ENCODE data around the gene KDM6B. TPM values are rescaled to one million over a fixed set of nuclear protein-coding genes. Genes with fewer than 3 reads are reported as not detected.
"Not testable (repeated sequence)": the region's sequence is repeated elsewhere in the genome, so short reads cannot be mapped to it uniquely, and the experiment has no call there.

Gene KDM6B
- total RNA-seq, 2 donors from 2014 or later: 21.0 to 29.0 TPM

- DNase-seq (ENCODE audit: low spot score): peak; percentile 86
- intact Hi-C loops (cut with DNase I): loop anchor here in 1 of 2 donors (10.0 kb wide), 1 partner anchor 114 kb away; no protein-coding TSS in a partner anchor
Measured at GRCh38 chr17:7858522-7858810, 24.4 kb downstream of the KDM6B start.

- no peak for DNase-seq (ENCODE audit: low spot score)
- intact Hi-C loops (cut with DNase I): loop anchor here in 1 of 2 donors (10.0 kb wide), 1 partner anchor 114 kb away; no protein-coding TSS in a partner anchor
Measured at GRCh38 chr17:7859028-7859427, 25.0 kb downstream of the KDM6B start.

- no peak for DNase-seq (ENCODE audit: low spot score)
- intact Hi-C loops (cut with DNase I): loop anchor here (5.0 kb wide), 2 partner anchors 41 to 124 kb away; no protein-coding TSS in a partner anchor
Measured at GRCh38 chr17:7862692-7863437, 28.8 kb downstream of the KDM6B start.

- DNase-seq (ENCODE audit: low spot score): not testable (repeated sequence)
- intact Hi-C loops (cut with DNase I): loop anchor here (5.0 kb wide), 2 partner anchors 42 to 123 kb away; no protein-coding TSS in a partner anchor
Measured at GRCh38 chr17:7864384-7864783, 30.4 kb downstream of the KDM6B start.

GRCh38 chr17:7864995-7865650, 31.1 kb downstream of the KDM6B start:
- no peak for DNase-seq (ENCODE audit: low spot score)
- intact Hi-C loops (cut with DNase I): loop anchor here (5.0 kb wide), 2 partner anchors 43 to 122 kb away; no protein-coding TSS in a partner anchor

- intact Hi-C loops (cut with DNase I): no loop called here
- no peak for DNase-seq (ENCODE audit: low spot score)
Measured at GRCh38 chr17:7867881-7868329, 33.9 kb downstream of the KDM6B start.

- intact Hi-C loops (cut with DNase I): no loop called here
- DNase-seq (ENCODE audit: low spot score): no peak
Measured at GRCh38 chr17:7873051-7873450, 39.0 kb downstream of the KDM6B start.

- intact Hi-C loops (cut with DNase I): no loop called here
- DNase-seq (ENCODE audit: low spot score): no peak
Measured at GRCh38 chr17:7875804-7876370, 41.9 kb downstream of the KDM6B start.

GRCh38 chr17:7878234-7878633, 44.2 kb downstream of the KDM6B start:
- intact Hi-C loops (cut with DNase I): no loop called here
- DNase-seq (ENCODE audit: low spot score): peak; percentile 14

GRCh38 chr17:7880076-7880868, 46.3 kb downstream of the KDM6B start:
- intact Hi-C loops (cut with DNase I): no loop called here

GRCh38 chr17:7881276-7882054, 47.4 kb downstream of the KDM6B start:
- intact Hi-C loops (cut with DNase I): no loop called here
- DNase-seq (ENCODE audit: low spot score): peak; percentile 48

More at GRCh38 chr17:7880076-7880868, 46.3 kb downstream of the KDM6B start:
- no peak for DNase-seq (ENCODE audit: low spot score)

GRCh38 chr17:7882068-7882467, 48.1 kb downstream of the KDM6B start:
- intact Hi-C loops (cut with DNase I): no loop called here
- DNase-seq (ENCODE audit: low spot score): peak; percentile 26

- intact Hi-C loops (cut with DNase I): no loop called here
Measured at GRCh38 chr17:7882629-7883028, 48.6 kb downstream of the KDM6B start.

More at GRCh38 chr17:7882629-7883028, 48.6 kb downstream of the KDM6B start:
- DNase-seq (ENCODE audit: low spot score): peak; percentile 22

Other genes with a start within 250 kb of the KDM6B start
- gene SOX15, start 244.1 kb upstream of the KDM6B start, total RNA-seq: 1 to 10 TPM; 2.1 to 2.5 TPM
- 10 to 100 TPM; 25.4 to 31.6 TPM for gene FXR2, start 219.3 kb upstream of the KDM6B start, total RNA-seq
- gene SAT2, start 206.4 kb upstream of the KDM6B start, total RNA-seq: 10 to 100 TPM; 40.7 to 63.3 TPM
- under 1 TPM in 1 of 2 donors, not detected in 1; 0.43 TPM for gene SHBG, start 204.1 kb upstream of the KDM6B start, total RNA-seq
- gene ATP1B2, start 183.3 kb upstream of the KDM6B start, total RNA-seq: 1 to 10 TPM; 2.2 to 2.6 TPM
- 10 to 100 TPM; 30.6 to 37.3 TPM for gene TP53, start 146.7 kb upstream of the KDM6B start, total RNA-seq
- gene WRAP53, start 145.7 kb upstream of the KDM6B start, total RNA-seq: 1 to 10 TPM; 4.8 to 5.0 TPM
- gene EFNB3, start 129.0 kb upstream of the KDM6B start, total RNA-seq: under 1 TPM; 0.19 to 0.42 TPM
- gene DNAH2, start 116.5 kb upstream of the KDM6B start, total RNA-seq: 1 to 10 TPM in 1 of 2 donors, under 1 TPM in 1; 0.19 to 1.3 TPM
- gene TMEM88, start 20.8 kb downstream of the KDM6B start, total RNA-seq: 10 to 100 TPM; 17.5 to 26.1 TPM
- gene NAA38, start 23.3 kb downstream of the KDM6B start, total RNA-seq: 10 to 100 TPM; 65.2 to 79.7 TPM
- 1 to 10 TPM; 8.9 TPM for gene CYB5D1, start 23.8 kb downstream of the KDM6B start, total RNA-seq
- 100 to 1,000 TPM in 1 of 2 donors, 10 to 100 TPM in 1; 67.4 to 105 TPM for gene CHD3, start 54.6 kb downstream of the KDM6B start, total RNA-seq
- 1 to 10 TPM; 1.1 to 1.5 TPM for gene RNF227, start 82.1 kb downstream of the KDM6B start, total RNA-seq
- 1 to 10 TPM; 1.2 to 2.2 TPM for gene KCNAB3, start 95.6 kb downstream of the KDM6B start, total RNA-seq
- gene TRAPPC1, start 97.7 kb downstream of the KDM6B start, total RNA-seq: 10 to 100 TPM; 53.7 to 72.7 TPM
- 10 to 100 TPM; 14.7 to 15.2 TPM for gene CNTROB, start 98.0 kb downstream of the KDM6B start, total RNA-seq
- not detected for gene GUCY2D, start 168.4 kb downstream of the KDM6B start, total RNA-seq
- 1 to 10 TPM in 1 of 2 donors, under 1 TPM in 1; 0.48 to 3.3 TPM for gene ALOX15B, start 204.8 kb downstream of the KDM6B start, total RNA-seq

Data from posterior vena cava (tissue), 2 donors.